NCI-H345 treated with DMSO at 0.1 percent for 48 hours (cell line): ENCODE data around the gene KATNAL1.

ENCODE experiments used
- DNase-seq: peaks from one replicate; lab custom pipeline; 2025; ENCODE audit not compliant: unreplicated experiment; lab: John Stamatoyannopoulos, UW

KATNAL1 gene

GRCh38 chr13:30333616-30334015 is 26.3 kb upstream of the KATNAL1 start:
- DNase-seq: no peak

- DNase-seq: no peak
Measured at GRCh38 chr13:30332456-30333143, 25.2 kb upstream of the KATNAL1 start.

GRCh38 chr13:30331331-30331771 is 24.0 kb upstream of the KATNAL1 start:
- DNase-seq: no peak

GRCh38 chr13:30329009-30329585 is 21.7 kb upstream of the KATNAL1 start:
- DNase-seq: no peak

- no peak for DNase-seq
Measured at GRCh38 chr13:30325668-30326067, 18.3 kb upstream of the KATNAL1 start.

GRCh38 chr13:30323524-30323923 is 16.2 kb upstream of the KATNAL1 start:
- no peak for DNase-seq

GRCh38 chr13:30322428-30322827 is 15.1 kb upstream of the KATNAL1 start:
- DNase-seq: no peak

- DNase-seq: no peak
Measured at GRCh38 chr13:30321256-30321655, 13.9 kb upstream of the KATNAL1 start.

GRCh38 chr13:30319655-30320054 is 12.3 kb upstream of the KATNAL1 start:
- no peak for DNase-seq

- DNase-seq: no peak
Measured at GRCh38 chr13:30319130-30319529, 11.8 kb upstream of the KATNAL1 start.

GRCh38 chr13:30318026-30318425 is 10.7 kb upstream of the KATNAL1 start:
- DNase-seq: no peak

GRCh38 chr13:30314562-30314961 is 7.2 kb upstream of the KATNAL1 start:
- no peak for DNase-seq

- DNase-seq: no peak
Measured at GRCh38 chr13:30314069-30314468, 6.7 kb upstream of the KATNAL1 start.

- no peak for DNase-seq
Measured at GRCh38 chr13:30313311-30313710, 6.0 kb upstream of the KATNAL1 start.

- DNase-seq: no peak
Measured at GRCh38 chr13:30312904-30313303, 5.6 kb upstream of the KATNAL1 start.

- DNase-seq: no peak
Measured at GRCh38 chr13:30308548-30308947, 1.2 kb upstream of the KATNAL1 start.

GRCh38 chr13:30307971-30308290 is 580 bp upstream of the KATNAL1 start:
- no peak for DNase-seq

- peak; percentile 80 for DNase-seq
Measured at GRCh38 chr13:30306762-30307193, 573 bp downstream of the KATNAL1 start.

GRCh38 chr13:30305456-30305970 is 1.8 kb downstream of the KATNAL1 start:
- no peak for DNase-seq

- DNase-seq: no peak
Measured at GRCh38 chr13:30303269-30303668, 4.1 kb downstream of the KATNAL1 start.

- DNase-seq: no peak
Measured at GRCh38 chr13:30301827-30302226, 5.5 kb downstream of the KATNAL1 start.

GRCh38 chr13:30300596-30300995 is 6.8 kb downstream of the KATNAL1 start:
- no peak for DNase-seq

- no peak for DNase-seq
Measured at GRCh38 chr13:30299786-30300185, 7.6 kb downstream of the KATNAL1 start.
